Measurements from ENCODE around the gene SSH2. TPM values are rescaled to one million over a fixed set of nuclear protein-coding genes. Genes with fewer than 3 reads are reported as not detected.
A peak's percentile ranks its signal among the peaks of the same experiment; 100 is the strongest.

Gene SSH2
- total and polyA plus RNA-seq, 2 of the 13 experiments (the other 11 are each of a cell fraction or from before 2014, with no cell fraction given), result 6.0 to 6.4 TPM

- 0 out of 2 replicates have a peak, but pooled peaks have one; percentile 27 for TF ChIP-seq ELK4 (CRISPR knock-in tag; IDR thresholded peaks at IDR 0.05; ENCODE audit: borderline replicate concordance)
- TF ChIP-seq ZNF292 (CRISPR knock-in tag; IDR thresholded peaks at IDR 0.05; ENCODE audit: borderline replicate concordance, low read depth), result no peak
- TF ChIP-seq ZNF572 (CRISPR knock-in tag; IDR thresholded peaks at IDR 0.05), result no peak
- no peak for TF ChIP-seq SCMH1 (CRISPR knock-in tag; IDR thresholded peaks at IDR 0.05; ENCODE audit: borderline replicate concordance)
- TF ChIP-seq NCOA5 (CRISPR knock-in tag; IDR thresholded peaks at IDR 0.05), result no peak
- peak; percentile 46; the same call in 1 of the 2 replicates for TF ChIP-seq ZNF710 (CRISPR knock-in tag; IDR thresholded peaks at IDR 0.05; ENCODE audit: borderline replicate concordance)
- TF ChIP-seq ZSCAN31 (CRISPR knock-in tag; IDR thresholded peaks at IDR 0.05; ENCODE audit: low read depth), result peak; percentile 23; the same call in 1 of the 2 replicates
- TF ChIP-seq ZFP62 (CRISPR knock-in tag; IDR thresholded peaks at IDR 0.05), result no peak
- peak; percentile 80 for TF ChIP-seq ZFX (CRISPR knock-in tag; IDR thresholded peaks at IDR 0.05; ENCODE audit: low read depth)
- TF ChIP-seq PATZ1 (CRISPR knock-in tag; IDR thresholded peaks at IDR 0.05), result peak; percentile 45; the same call in 1 of the 2 replicates
- no peak for TF ChIP-seq CHD2 (IDR thresholded peaks at IDR 0.05; ENCODE audit: low read depth, low read length)
- TF ChIP-seq ISX (CRISPR knock-in tag; conservative IDR thresholded peaks at IDR 0.05), result no peak
- TF ChIP-seq GFI1 (CRISPR knock-in tag; IDR thresholded peaks at IDR 0.05; ENCODE audit: borderline replicate concordance), result peak; percentile 25; the same call in 1 of the 2 replicates
- TF ChIP-seq ZNF460 (CRISPR knock-in tag; IDR thresholded peaks at IDR 0.05; ENCODE audit: borderline replicate concordance), result no peak
- TF ChIP-seq SRSF1 (optimal IDR thresholded peaks at IDR 0.05; ENCODE audit: low read depth, low read length), result no peak
- TF ChIP-seq SP2 (CRISPR knock-in tag; IDR thresholded peaks at IDR 0.05), result no peak; the same call in 1 of the 2 replicates
- peak; percentile 91 for TF ChIP-seq KDM2A (CRISPR knock-in tag; IDR thresholded peaks at IDR 0.05; ENCODE audit: borderline replicate concordance, low read depth)
- no peak for TF ChIP-seq TCF12 (IDR thresholded peaks at IDR 0.05)
- no peak for TF ChIP-seq TCF12 (CRISPR knock-in tag; IDR thresholded peaks at IDR 0.05)
- no peak for TF ChIP-seq SATB2 (CRISPR knock-in tag; IDR thresholded peaks at IDR 0.05)
- TF ChIP-seq ZNF564 (CRISPR knock-in tag; IDR thresholded peaks at IDR 0.05), result peak; percentile 92
- TF ChIP-seq CENPT (CRISPR knock-in tag; IDR thresholded peaks at IDR 0.05; ENCODE audit: low read depth), result peak; percentile 87; the same call in 1 of the 2 replicates
- no peak for TF ChIP-seq EHMT2 (IDR thresholded peaks at IDR 0.05; ENCODE audit: borderline replicate concordance, low read depth, low read length)
- peak; percentile 55 for TF ChIP-seq PHF8 (CRISPR knock-in tag; IDR thresholded peaks at IDR 0.05)
- TF ChIP-seq MED8 (CRISPR knock-in tag; IDR thresholded peaks at IDR 0.05; ENCODE audit: insufficient replicate concordance), result peak; percentile 44
Measured at GRCh38 chr17:29613352-29613837, 316.6 kb downstream of the SSH2 start (continued).

Data from HepG2 (cell line).